Testis (tissue), 2 donors: ENCODE results near the gene GFOD1.

Experiments used
- CTCF ChIP-seq, 3 experiments: fragments of 450-650 bp in 2 of 3; fragments of 200-600 bp in 1 of 3; sonication (generic) in 1 of 3; IDR thresholded peaks; one replicate each; pipeline ENCODE4 v1.5.1; 2016 to 2019; ENCODE audit warnings: antibody characterized with exemption in 3 of 3, mild to moderate bottlenecking in 2 of 3, moderate library complexity in 1 of 3
- POLR2A ChIP-seq: fragments of 450-650 bp; IDR thresholded peaks from one replicate; pipeline ENCODE4 v1.6.1; 2017; ENCODE audit warnings: antibody characterized with exemption, mild to moderate bottlenecking, moderate library complexity

- TF ChIP-seq POLR2A (no peak), CTCF (IDR thresholded peaks at IDR 0.05) (no peak)
Measured at GRCh38 chr6:13467216-13467600, 20.2 kb downstream of the GFOD1 start.
